GOT3 (cell line): Measurements from ENCODE around the gene PPP1R10.

Experiments
- DNase-seq: peaks from one replicate; lab custom pipeline; 2025; ENCODE audit warnings: mixed read lengths; lab: John Stamatoyannopoulos, UW

The PPP1R10 gene

GRCh38 chr6:30619561-30619960 is 2.5 kb upstream of the PPP1R10 start:
- DNase-seq: no peak

- DNase-seq: no peak
Measured at GRCh38 chr6:30618270-30618797, 1.3 kb upstream of the PPP1R10 start.

GRCh38 chr6:30617565-30618269 is 674 bp upstream of the PPP1R10 start, which contains the start of gene MRPS18B:
Gene MRPS18B, plus strand, starts transcription at chr6:30617840. Its CDS starts 26 bp downstream, at chr6:30617866.
- peak; percentile 92 for DNase-seq

- DNase-seq: no peak
Measured at GRCh38 chr6:30615958-30616810, 859 bp downstream of the PPP1R10 start.

GRCh38 chr6:30615219-30615957 is 1.7 kb downstream of the PPP1R10 start:
- no peak for DNase-seq

- DNase-seq: peak; percentile 27
Measured at GRCh38 chr6:30614843-30615218, 2.2 kb downstream of the PPP1R10 start.

- DNase-seq: no peak
Measured at GRCh38 chr6:30614044-30614842, 2.8 kb downstream of the PPP1R10 start.

GRCh38 chr6:30613251-30614043 is 3.6 kb downstream of the PPP1R10 start:
- no peak for DNase-seq

GRCh38 chr6:30612687-30613248 is 4.3 kb downstream of the PPP1R10 start:
- no peak for DNase-seq

- no peak for DNase-seq
Measured at GRCh38 chr6:30612213-30612612, 4.8 kb downstream of the PPP1R10 start.

GRCh38 chr6:30611856-30612194 is 5.2 kb downstream of the PPP1R10 start:
- no peak for DNase-seq

- DNase-seq: no peak
Measured at GRCh38 chr6:30611150-30611855, 5.7 kb downstream of the PPP1R10 start.

- no peak for DNase-seq
Measured at GRCh38 chr6:30610065-30610464, 7.0 kb downstream of the PPP1R10 start.

- no peak for DNase-seq
Measured at GRCh38 chr6:30603961-30604360, 13.1 kb downstream of the PPP1R10 start.

- DNase-seq: no peak
Measured at GRCh38 chr6:30601815-30602641, 15.0 kb downstream of the PPP1R10 start.

- no peak for DNase-seq
Measured at GRCh38 chr6:30601436-30601814, 15.6 kb downstream of the PPP1R10 start.

GRCh38 chr6:30600451-30600961 is 16.5 kb downstream of the PPP1R10 start:
- DNase-seq: no peak

GRCh38 chr6:30599625-30600324 is 17.3 kb downstream of the PPP1R10 start:
- DNase-seq: no peak
